SH-SY5Y (cell line): ENCODE measurements around the gene NRG3.

Experiments
- GATA2 ChIP-seq: IDR thresholded peaks from 2 replicates; pipeline ENCODE4 v1.6.1; 2011; ENCODE audit warnings: mild to moderate bottlenecking, low read depth, low read length
- GATA3 ChIP-seq: IDR thresholded peaks from 2 replicates; pipeline ENCODE4 v1.6.1; 2011; ENCODE audit warnings: low read depth, mild to moderate bottlenecking, low read length, moderate library complexity

DNA sequence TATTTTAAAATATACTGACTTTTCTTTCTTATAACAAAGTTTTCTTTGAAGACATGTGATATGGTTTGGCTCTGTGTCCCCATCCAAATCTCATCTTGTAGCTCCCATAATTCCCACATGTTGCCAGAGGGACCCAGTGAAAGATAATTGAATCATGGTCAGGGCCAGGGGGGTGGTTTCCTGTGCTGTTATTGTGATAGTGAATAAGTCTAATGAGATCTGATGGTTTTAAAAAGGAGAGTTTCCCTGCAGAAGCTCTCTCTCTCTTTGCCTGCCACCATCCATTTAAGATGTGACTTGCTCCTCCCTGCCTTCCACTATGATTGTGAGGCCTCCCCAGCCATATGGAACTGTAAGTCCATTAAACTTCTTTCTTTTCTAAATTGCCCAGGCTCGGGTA lies 768.1 kb downstream of the NRG3 start:
- TF ChIP-seq GATA2, result no peak
- no peak for TF ChIP-seq GATA3
